WERI-Rb-1 (cell line): ENCODE measurements around the gene PTPRS.

Experiments
- DNase-seq: peaks from one replicate; pipeline ENCODE4 v3.0.0-alpha.2; 2020
- H3K27ac ChIP-seq: fragments of 250-450 bp; sonication (Bioruptor Pico); 2 replicates; pipeline ENCODE4 v1.5.1; 2020; ENCODE audit warnings: mild to moderate bottlenecking, moderate library complexity
- H3K27me3 ChIP-seq: fragments of 250-450 bp; sonication (Bioruptor Pico); 2 replicates; pipeline ENCODE4 v1.5.1; 2021; ENCODE audit warnings: mild to moderate bottlenecking, low read depth, moderate library complexity; ENCODE audit not compliant: insufficient read depth, severe bottlenecking
- H3K36me3 ChIP-seq: fragments of 250-450 bp; sonication (Bioruptor Pico); 2 replicates; pipeline ENCODE4 v1.5.1; 2020; ENCODE audit warnings: mild to moderate bottlenecking, moderate library complexity
- H3K4me3 ChIP-seq: 2 replicates; pipeline ENCODE4 v1.5.1; 2011; ENCODE audit warnings: low read depth, mild to moderate bottlenecking, control low read depth, low read length
- H3K9me3 ChIP-seq: fragments of 250-450 bp; sonication (Bioruptor Pico); 2 replicates; pipeline ENCODE4 v1.5.1; 2021; ENCODE audit warnings: mild to moderate bottlenecking, moderate library complexity; ENCODE audit not compliant: severe bottlenecking
- TF ChIP-seq, protein P1 (sequence below): IDR thresholded peaks from 2 replicates; pipeline ENCODE4 v1.5.1; 2011; ENCODE audit warnings: low read depth, mild to moderate bottlenecking, control low read depth, inconsistent platforms, low read length

Gene PTPRS

DNA sequence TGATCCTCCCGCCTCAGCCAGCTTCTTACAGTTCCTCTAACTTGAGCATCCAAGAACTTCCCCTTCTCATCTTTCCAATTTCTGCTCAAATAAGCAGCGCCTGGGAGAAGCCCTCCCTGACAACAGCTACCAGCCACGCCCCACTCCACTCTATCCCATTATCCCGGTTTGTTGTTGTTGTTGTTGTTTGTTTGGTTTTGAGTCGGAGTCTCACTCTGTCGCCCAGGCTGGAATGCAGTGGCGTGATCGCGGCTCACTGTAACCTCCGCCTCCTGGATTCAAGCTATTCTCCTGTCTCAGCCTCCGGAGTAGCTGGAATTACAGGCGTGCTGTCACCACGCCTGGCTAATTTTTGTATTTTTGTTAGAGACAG lies 822 bp upstream of the PTPRS start:
- H3K27ac ChIP-seq = no peak overlapping the region
- no peaks in the 10 kb centered on the region for H3K36me3 ChIP-seq
- TF ChIP-seq, protein P1, sequence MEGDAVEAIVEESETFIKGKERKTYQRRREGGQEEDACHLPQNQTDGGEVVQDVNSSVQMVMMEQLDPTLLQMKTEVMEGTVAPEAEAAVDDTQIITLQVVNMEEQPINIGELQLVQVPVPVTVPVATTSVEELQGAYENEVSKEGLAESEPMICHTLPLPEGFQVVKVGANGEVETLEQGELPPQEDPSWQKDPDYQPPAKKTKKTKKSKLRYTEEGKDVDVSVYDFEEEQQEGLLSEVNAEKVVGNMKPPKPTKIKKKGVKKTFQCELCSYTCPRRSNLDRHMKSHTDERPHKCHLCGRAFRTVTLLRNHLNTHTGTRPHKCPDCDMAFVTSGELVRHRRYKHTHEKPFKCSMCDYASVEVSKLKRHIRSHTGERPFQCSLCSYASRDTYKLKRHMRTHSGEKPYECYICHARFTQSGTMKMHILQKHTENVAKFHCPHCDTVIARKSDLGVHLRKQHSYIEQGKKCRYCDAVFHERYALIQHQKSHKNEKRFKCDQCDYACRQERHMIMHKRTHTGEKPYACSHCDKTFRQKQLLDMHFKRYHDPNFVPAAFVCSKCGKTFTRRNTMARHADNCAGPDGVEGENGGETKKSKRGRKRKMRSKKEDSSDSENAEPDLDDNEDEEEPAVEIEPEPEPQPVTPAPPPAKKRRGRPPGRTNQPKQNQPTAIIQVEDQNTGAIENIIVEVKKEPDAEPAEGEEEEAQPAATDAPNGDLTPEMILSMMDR = no peak
- no peak overlapping the region for H3K4me3 ChIP-seq
- no peak for DNase-seq
- no peaks in the 10 kb centered on the region for H3K9me3 ChIP-seq
- no peaks in the 10 kb centered on the region for H3K27me3 ChIP-seq

DNA sequence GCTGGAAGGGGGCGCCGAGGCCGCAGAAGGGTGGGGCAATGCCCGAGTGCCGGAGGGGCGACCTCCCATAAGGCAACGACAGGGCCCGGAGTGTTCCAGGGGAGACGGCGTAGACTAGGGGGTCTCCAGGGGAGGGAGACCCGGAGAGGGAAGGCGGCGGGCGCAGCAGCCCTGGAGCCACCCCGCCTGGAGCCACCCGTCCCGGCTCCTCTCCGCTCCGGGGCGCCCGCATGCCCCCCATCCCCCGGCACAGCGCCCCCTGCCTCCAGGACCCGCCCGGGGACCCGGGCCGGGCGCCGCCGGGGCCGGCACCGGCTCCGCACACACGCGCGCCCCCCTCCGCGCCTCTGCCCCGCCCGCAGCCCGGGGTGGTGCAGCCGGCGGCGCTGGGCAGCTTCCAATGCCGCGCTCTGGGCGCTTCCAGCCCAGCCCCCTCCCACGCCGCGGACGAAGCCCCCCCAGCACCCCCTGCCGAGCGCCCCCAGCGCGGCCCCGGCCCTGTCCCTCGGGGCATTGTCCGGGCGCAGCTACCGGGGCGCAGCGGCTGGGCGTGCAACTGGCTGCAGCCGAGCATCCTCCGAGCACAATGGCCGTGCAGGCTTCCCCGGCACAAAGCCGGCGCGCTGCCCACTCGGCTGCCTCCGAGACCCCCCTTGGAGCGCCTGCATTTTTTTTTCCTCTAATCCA lies 519 bp downstream of the PTPRS start:
- peak overlapping the region; percentile 85 for H3K27ac ChIP-seq
- TF ChIP-seq, protein P1 = peak; percentile 20; the same call in 1 of the 2 replicates
- DNase-seq = peak; percentile 28

DNA sequence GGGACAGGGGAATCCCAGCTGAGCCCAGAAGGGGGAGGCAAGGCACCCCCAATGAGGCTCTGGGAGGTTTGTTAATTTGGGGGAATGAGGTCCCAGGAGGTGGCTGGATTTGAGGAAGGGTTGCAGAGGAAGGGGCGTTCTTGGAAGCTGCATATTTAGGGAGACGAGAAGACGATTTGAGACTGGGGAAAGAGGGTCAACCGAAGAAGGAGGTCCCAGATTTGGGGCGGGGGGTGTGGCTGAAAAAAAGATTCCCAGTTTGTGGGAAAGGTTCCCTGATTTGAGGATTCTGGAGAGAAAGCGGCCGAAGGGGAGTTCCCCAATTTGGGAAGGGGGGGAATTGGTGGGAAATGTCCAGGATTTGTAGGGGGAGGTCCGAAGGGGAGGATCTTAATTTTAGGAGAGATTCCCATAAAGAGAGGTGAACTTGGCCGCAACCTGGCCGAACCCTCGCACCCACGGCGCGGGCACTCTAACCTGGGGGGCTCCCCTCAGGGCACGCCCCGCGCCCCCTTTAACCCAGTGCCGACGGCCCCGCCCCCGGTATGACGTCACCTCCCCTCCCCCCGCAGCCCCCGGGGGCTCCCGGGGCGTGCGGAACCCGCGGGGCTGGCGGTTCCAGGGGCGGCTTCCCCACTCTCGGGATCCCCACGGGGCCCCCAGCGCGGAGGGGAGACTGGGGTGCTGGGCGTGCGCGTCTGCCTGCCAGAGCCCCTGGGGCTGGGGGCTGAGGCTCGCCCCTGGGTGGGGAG lies 1.2 kb downstream of the PTPRS start:
- H3K27me3 ChIP-seq = no peaks in the 10 kb centered on the region
- no peak for DNase-seq

More for the DNA sequence above, 519 bp downstream of the PTPRS start:
- Histone ChIP-seq H3K36me3 (no peaks in the 10 kb centered on the region; the same call in 1 of the 2 replicates), H3K4me3 (peak overlapping the region; percentile 90), H3K27me3 (no peaks in the 10 kb centered on the region), H3K9me3 (no peaks in the 10 kb centered on the region)

DNA sequence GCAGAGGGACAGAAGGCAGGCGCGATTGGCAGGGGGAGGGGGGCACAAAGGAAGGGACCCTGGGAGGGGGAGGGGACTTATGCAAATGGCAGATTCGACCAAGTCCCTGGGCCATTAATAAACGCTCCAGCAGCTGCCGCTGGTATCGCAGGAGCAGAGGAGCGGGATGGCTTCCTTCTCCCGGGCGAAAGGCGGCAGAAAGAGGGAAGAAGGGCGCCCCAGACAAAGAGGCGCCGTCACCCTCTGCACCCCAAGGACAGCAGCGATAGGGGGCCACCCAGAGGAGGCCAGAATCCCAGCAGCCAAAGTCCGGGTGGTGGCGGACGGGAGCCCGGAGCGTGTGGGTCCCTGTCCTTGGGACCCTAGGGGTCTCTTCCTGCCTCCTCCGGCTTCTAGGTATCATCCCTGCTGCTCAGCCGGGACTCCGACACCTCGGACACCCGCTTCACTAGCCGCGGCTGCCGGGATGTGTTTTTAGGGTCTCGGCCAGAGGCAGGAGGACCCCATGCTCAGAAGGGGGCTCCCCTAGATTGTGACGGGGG lies 1.9 kb downstream of the PTPRS start:
- H3K27ac ChIP-seq = peak overlapping the region; percentile 85
- peak; percentile 72 for DNase-seq
- TF ChIP-seq, protein P1 = no peak
- H3K9me3 ChIP-seq = no peaks in the 10 kb centered on the region
- no peaks in the 10 kb centered on the region for H3K27me3 ChIP-seq
- H3K4me3 ChIP-seq = peak overlapping the region; percentile 90
- H3K36me3 ChIP-seq = peaks cover 7% of the 10 kb centered on the region

More for the DNA sequence above, 1.2 kb downstream of the PTPRS start:
- no peaks in the 10 kb centered on the region for H3K9me3 ChIP-seq
- H3K4me3 ChIP-seq = peak overlapping the region; percentile 90
- TF ChIP-seq, protein P1 = no peak
- peak overlapping the region; percentile 85 for H3K27ac ChIP-seq
- H3K36me3 ChIP-seq = peaks cover 5% of the 10 kb centered on the region

DNA sequence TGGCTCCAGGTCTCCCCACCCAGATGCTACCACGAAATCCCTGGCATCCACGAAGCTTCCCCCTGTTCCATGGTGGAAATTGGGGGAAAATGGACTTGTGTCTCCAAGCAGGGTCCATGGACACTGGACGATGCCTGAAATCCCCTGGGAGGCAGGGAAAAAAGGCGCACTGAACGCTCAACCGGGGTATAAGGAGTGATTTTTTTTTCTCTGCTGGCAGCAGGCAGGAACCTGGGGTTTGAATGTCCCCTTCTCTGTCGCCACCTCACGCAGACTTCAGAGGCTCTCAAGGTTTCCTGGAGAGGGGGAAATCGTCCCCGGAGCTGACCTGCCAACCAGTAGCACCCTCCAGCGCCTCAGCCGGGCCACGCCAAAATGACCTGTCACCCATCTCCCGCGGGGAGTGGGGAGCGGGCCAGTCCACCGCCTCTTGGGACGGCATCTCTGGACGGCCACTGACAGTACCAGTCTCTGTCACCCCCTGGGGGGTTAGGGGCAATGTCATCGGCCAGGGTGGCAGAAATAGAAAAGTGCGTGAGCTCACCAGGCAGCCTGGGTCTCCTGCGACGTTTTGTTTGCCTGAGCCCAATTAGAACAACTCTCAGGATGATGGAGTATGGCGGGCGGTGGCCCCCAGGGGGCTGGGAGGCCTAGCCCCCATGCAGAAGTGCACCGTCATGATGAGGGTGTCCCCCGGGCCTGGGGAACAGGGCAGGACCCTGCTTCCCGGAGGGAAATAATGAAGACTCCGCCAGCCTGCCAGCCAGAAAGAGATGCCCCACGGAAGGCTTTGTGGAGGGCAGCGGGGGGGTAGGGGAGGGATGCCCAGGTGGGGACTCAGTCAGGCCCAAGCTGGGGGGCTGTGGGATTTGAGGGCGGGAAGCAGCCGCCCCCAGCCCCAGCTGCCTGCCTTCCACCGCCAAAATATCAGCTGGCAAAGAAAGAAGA lies 2.6 kb downstream of the PTPRS start:
- Histone ChIP-seq H3K36me3 (peaks cover 7% of the 10 kb centered on the region), H3K27ac (peak overlapping the region; percentile 85), H3K4me3 (no peak overlapping the region), H3K27me3 (no peaks in the 10 kb centered on the region), H3K9me3 (no peaks in the 10 kb centered on the region)
- TF ChIP-seq, protein P1 = no peak
- no peak for DNase-seq
